HEK293 (cell line): ENCODE measurements around the gene FAM193A.

Source experiments
- CTCF ChIA-PET: fragments of 350-600 bp; formaldehyde crosslinking; extraction: SDS; loops from one replicate; lab custom pipeline; 2021; ENCODE audit warnings: antibody characterized with exemption; lab: Yijun Ruan, JAX
- POLR2A ChIA-PET: fragments of 300-600 bp; formaldehyde crosslinking; extraction: SDS; loops from one replicate; lab custom pipeline; 2020; ENCODE audit warnings: antibody characterized with exemption, inconsistent platforms; lab: Yijun Ruan, JAX
- H3K27ac ChIP-seq: fragments of 200-500 bp; sonication (Bioruptor generic); 2 replicates; pipeline ENCODE4 v1.5.1; 2014; ENCODE audit warnings: low read depth, low read length, control low read depth, inconsistent platforms; ENCODE audit errors: extremely low read depth
- H3K36me3 ChIP-seq, 2 experiments: fragments of 200-500 bp in 1 of 2; sonication (Bioruptor generic) in 1 of 2; 1 replicate in 1 of 2; 2 replicates in 1 of 2; pipeline ENCODE4 v1.5.1; 2014 to 2017; ENCODE audit warnings: inconsistent platforms in 2 of 2, low read length in 2 of 2; ENCODE audit not compliant: control insufficient read depth in 2 of 2, insufficient read depth in 1 of 2
- H3K4me1 ChIP-seq: fragments of 200-500 bp; sonication (Bioruptor generic); 2 replicates; pipeline ENCODE4 v1.5.1; 2014; ENCODE audit warnings: mild to moderate bottlenecking, low read length, inconsistent platforms; ENCODE audit not compliant: control insufficient read depth, insufficient read depth
- H3K4me3 ChIP-seq: 2 replicates; pipeline ENCODE4 v1.5.1; 2011; ENCODE audit warnings: low read depth, mild to moderate bottlenecking, control low read depth, low read length, moderate library complexity
- H3K9me3 ChIP-seq: fragments of 200-500 bp; sonication (Bioruptor generic); 2 replicates; pipeline ENCODE4 v1.5.1; 2014; ENCODE audit warnings: low read depth, low read length, inconsistent platforms; ENCODE audit not compliant: control insufficient read depth, insufficient read depth
- KLF8 ChIP-seq: fragments of 450-650 bp; formaldehyde crosslinking; IDR thresholded peaks from 2 replicates; pipeline ENCODE4 v1.5.1; 2016; ENCODE audit warnings: missing biosample characterization, missing genetic modification characterization
- PRDM1 ChIP-seq: fragments of 450-650 bp; formaldehyde crosslinking; IDR thresholded peaks from 2 replicates; pipeline ENCODE4; 2016; ENCODE audit warnings: missing biosample characterization, missing genetic modification characterization
- TCF7L2 ChIP-seq: IDR thresholded peaks from 2 replicates; pipeline ENCODE4 v1.6.1; 2011; ENCODE audit warnings: low read depth, mild to moderate bottlenecking, inconsistent platforms, low read length, moderate library complexity, borderline replicate concordance
- YY1 ChIP-seq: fragments of 450-650 bp; formaldehyde crosslinking; IDR thresholded peaks from 2 replicates; pipeline ENCODE4 v1.5.1; 2018; ENCODE audit warnings: missing biosample characterization, missing genetic modification characterization
- ZBTB1 ChIP-seq: fragments of 450-650 bp; formaldehyde crosslinking; IDR thresholded peaks from 2 replicates; pipeline ENCODE4 v1.5.1; 2016; ENCODE audit warnings: missing biosample characterization, missing genetic modification characterization
- ZBTB17 ChIP-seq: fragments of 450-650 bp; formaldehyde crosslinking; IDR thresholded peaks from 2 replicates; pipeline ENCODE4 v1.5.1; 2016; ENCODE audit warnings: missing biosample characterization, missing genetic modification characterization
- ZFP41 ChIP-seq: fragments of 450-650 bp; formaldehyde crosslinking; IDR thresholded peaks from 2 replicates; pipeline ENCODE4 v1.5.1; 2016; ENCODE audit warnings: missing biosample characterization, missing genetic modification characterization, borderline replicate concordance
- ZIC2 ChIP-seq: fragments of 450-650 bp; formaldehyde crosslinking; IDR thresholded peaks from 2 replicates; pipeline ENCODE4 v1.5.1; 2016; ENCODE audit warnings: missing biosample characterization, missing genetic modification characterization
- ZNF211 ChIP-seq: fragments of 450-650 bp; formaldehyde crosslinking; IDR thresholded peaks from 2 replicates; pipeline ENCODE4 v1.5.1; 2016; ENCODE audit warnings: low read depth, missing biosample characterization, missing genetic modification characterization
- ZNF24 ChIP-seq: fragments of 450-650 bp; formaldehyde crosslinking; IDR thresholded peaks from 2 replicates; pipeline ENCODE4 v1.5.1; 2016; ENCODE audit warnings: missing biosample characterization, missing genetic modification characterization
- ZNF341 ChIP-seq: fragments of 450-650 bp; formaldehyde crosslinking; IDR thresholded peaks from 2 replicates; pipeline ENCODE4; 2016; ENCODE audit warnings: low read depth, missing biosample characterization, missing genetic modification characterization
- ZNF423 ChIP-seq: fragments of 450-650 bp; formaldehyde crosslinking; IDR thresholded peaks from 2 replicates; pipeline ENCODE4 v1.5.1; 2016; ENCODE audit warnings: missing biosample characterization, missing genetic modification characterization
- ZNF48 ChIP-seq: fragments of 450-650 bp; formaldehyde crosslinking; IDR thresholded peaks from 2 replicates; pipeline ENCODE4 v1.5.1; 2016; ENCODE audit warnings: missing biosample characterization, missing genetic modification characterization
- ZNF548 ChIP-seq: fragments of 450-650 bp; formaldehyde crosslinking; IDR thresholded peaks from 2 replicates; pipeline ENCODE4 v1.5.1; 2016; ENCODE audit warnings: missing biosample characterization, missing genetic modification characterization
- ZNF561 ChIP-seq: fragments of 450-650 bp; IDR thresholded peaks from 2 replicates; pipeline ENCODE4 v1.5.1; 2018; ENCODE audit warnings: missing biosample characterization, missing genetic modification characterization, borderline replicate concordance
- ZNF585B ChIP-seq: fragments of 450-650 bp; formaldehyde crosslinking; IDR thresholded peaks from 2 replicates; pipeline ENCODE4 v1.5.1; 2016; ENCODE audit warnings: missing biosample characterization, missing genetic modification characterization
- ZNF621 ChIP-seq: fragments of 450-650 bp; formaldehyde crosslinking; IDR thresholded peaks from 2 replicates; pipeline ENCODE4 v1.5.1; 2017; ENCODE audit warnings: missing biosample characterization, missing genetic modification characterization
- ZSCAN16 ChIP-seq: fragments of 450-650 bp; formaldehyde crosslinking; IDR thresholded peaks from 2 replicates; pipeline ENCODE4 v1.5.1; 2016; ENCODE audit warnings: missing biosample characterization, missing genetic modification characterization
- ZSCAN30 ChIP-seq: fragments of 450-650 bp; IDR thresholded peaks from 2 replicates; pipeline ENCODE4 v1.5.1; 2018; ENCODE audit warnings: missing biosample characterization, mild to moderate bottlenecking, missing genetic modification characterization, moderate library complexity
- TF ChIP-seq, protein P1 (sequence below): fragments of 450-650 bp; formaldehyde crosslinking; IDR thresholded peaks from 2 replicates; pipeline ENCODE4 v1.5.1; 2016; ENCODE audit warnings: missing biosample characterization, missing genetic modification characterization
- TF ChIP-seq, protein P2 (sequence below): fragments of 450-650 bp; formaldehyde crosslinking; IDR thresholded peaks from 2 replicates; pipeline ENCODE4 v1.5.1; 2016; ENCODE audit warnings: missing biosample characterization, missing genetic modification characterization
- TF ChIP-seq, protein P3 (sequence below): fragments of 450-650 bp; IDR thresholded peaks from 2 replicates; pipeline ENCODE4 v1.5.1; 2018; ENCODE audit warnings: missing biosample characterization, mild to moderate bottlenecking, missing genetic modification characterization
- TF ChIP-seq, protein P4 (sequence below): fragments of 450-650 bp; formaldehyde crosslinking; IDR thresholded peaks from 2 replicates; pipeline ENCODE4; 2016; ENCODE audit warnings: missing biosample characterization, missing genetic modification characterization
- TF ChIP-seq, protein P5 (sequence below): fragments of 450-650 bp; formaldehyde crosslinking; IDR thresholded peaks from 2 replicates; pipeline ENCODE4 v1.5.1; 2016; ENCODE audit warnings: missing biosample characterization, missing genetic modification characterization
- TF ChIP-seq, protein P6 (sequence below): fragments of 450-650 bp; formaldehyde crosslinking; IDR thresholded peaks from 2 replicates; pipeline ENCODE4 v1.5.1; 2016; ENCODE audit warnings: missing biosample characterization, missing genetic modification characterization

FAM193A gene

DNA sequence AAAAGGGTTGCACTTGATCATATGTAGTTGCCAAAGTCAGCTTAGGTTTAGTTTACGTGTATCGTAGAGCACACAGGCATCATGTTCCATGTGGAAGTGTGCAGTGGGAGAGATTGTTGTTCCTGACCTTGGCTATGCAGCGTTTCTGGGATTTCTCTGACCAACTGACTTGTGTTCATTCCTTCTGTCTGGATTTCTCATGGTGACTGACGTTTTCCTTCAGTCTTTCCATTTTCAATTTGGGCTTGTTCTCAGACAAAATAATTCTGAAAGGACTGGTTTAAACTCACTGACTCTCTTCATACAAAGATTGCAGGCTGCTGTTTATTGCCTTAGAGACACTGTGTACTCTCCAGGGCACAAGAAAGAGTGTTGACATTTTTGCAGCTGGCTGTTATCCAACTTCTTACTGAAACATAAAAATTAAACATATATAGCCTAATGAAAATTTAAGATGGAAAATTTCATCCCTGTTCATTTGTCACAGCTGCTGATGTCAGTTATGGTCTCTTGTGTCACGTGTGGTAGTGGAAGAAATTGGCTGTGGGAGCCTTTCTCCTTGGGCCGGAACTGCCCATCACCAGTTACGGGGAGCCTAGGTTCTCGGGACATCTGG is 124.3 kb downstream of the FAM193A start:
- Histone ChIP-seq H3K36me3 (peaks cover 0 to 85% of the 10 kb centered on the region in 2 experiments), H3K4me3 (no peak overlapping the region), H3K27ac (no peak overlapping the region), H3K9me3 (no peaks in the 10 kb centered on the region), H3K4me1 (no peaks in the 10 kb centered on the region)
- ChIA-PET POLR2A (no interaction called here), CTCF (no interaction called here)
- TF ChIP-seq, protein P1, sequence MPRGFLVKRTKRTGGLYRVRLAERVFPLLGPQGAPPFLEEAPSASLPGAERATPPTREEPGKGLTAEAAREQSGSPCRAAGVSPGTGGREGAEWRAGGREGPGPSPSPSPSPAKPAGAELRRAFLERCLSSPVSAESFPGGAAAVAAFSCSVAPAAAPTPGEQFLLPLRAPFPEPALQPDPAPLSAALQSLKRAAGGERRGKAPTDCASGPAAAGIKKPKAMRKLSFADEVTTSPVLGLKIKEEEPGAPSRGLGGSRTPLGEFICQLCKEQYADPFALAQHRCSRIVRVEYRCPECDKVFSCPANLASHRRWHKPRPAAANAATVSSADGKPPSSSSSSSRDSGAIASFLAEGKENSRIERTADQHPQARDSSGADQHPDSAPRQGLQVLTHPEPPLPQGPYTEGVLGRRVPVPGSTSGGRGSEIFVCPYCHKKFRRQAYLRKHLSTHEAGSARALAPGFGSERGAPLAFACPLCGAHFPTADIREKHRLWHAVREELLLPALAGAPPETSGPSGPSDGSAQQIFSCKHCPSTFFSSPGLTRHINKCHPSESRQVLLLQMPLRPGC (tag by site-specific recombination) = no peak
- no peak for TF ChIP-seq ZNF621
- no peak for TF ChIP-seq ZNF48 (tag by site-specific recombination)

DNA sequence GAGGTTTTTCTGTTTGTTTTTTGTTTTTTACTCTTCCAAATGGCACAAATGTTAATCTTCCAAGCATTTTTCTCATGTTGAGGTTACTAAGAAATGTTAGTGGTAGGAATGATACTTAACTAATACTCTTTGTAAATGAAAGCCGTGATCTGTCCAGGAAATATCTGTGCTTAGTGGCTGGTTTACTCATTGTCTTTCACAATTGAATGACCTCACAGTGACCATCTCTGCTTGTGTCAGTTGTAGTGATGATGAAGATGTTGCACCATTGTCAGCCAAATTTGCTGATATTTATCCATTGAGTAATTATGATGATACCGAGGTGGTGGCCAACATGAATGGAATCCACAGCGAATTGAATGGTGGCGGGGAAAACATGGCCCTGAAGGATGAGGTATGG is 126.2 kb downstream of the FAM193A start:
- H3K36me3 ChIP-seq = peaks cover 0 to 72% of the 10 kb centered on the region in 2 experiments
- no peaks in the 10 kb centered on the region for H3K9me3 ChIP-seq
- H3K4me1 ChIP-seq = no peaks in the 10 kb centered on the region
- H3K4me3 ChIP-seq = no peak overlapping the region
- H3K27ac ChIP-seq = no peak overlapping the region
- POLR2A ChIA-PET = no interaction called here
- CTCF ChIA-PET = no interaction called here
- TF ChIP-seq, protein P2, sequence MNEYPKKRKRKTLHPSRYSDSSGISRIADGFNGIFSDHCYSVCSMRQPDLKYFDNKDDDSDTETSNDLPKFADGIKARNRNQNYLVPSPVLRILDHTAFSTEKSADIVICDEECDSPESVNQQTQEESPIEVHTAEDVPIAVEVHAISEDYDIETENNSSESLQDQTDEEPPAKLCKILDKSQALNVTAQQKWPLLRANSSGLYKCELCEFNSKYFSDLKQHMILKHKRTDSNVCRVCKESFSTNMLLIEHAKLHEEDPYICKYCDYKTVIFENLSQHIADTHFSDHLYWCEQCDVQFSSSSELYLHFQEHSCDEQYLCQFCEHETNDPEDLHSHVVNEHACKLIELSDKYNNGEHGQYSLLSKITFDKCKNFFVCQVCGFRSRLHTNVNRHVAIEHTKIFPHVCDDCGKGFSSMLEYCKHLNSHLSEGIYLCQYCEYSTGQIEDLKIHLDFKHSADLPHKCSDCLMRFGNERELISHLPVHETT = no peak
- TF ChIP-seq ZFP41 (no peak), ZBTB17 (tag by site-specific recombination) (no peak), ZNF24 (tag by site-specific recombination) (no peak), ZSCAN16 (tag by site-specific recombination) (no peak), TCF7L2 (no peak), KLF8 (tag by site-specific recombination) (no peak), ZIC2 (tag by site-specific recombination) (no peak), ZSCAN30 (no peak), ZNF561 (no peak), ZNF585B (no peak)
- TF ChIP-seq, protein P3, sequence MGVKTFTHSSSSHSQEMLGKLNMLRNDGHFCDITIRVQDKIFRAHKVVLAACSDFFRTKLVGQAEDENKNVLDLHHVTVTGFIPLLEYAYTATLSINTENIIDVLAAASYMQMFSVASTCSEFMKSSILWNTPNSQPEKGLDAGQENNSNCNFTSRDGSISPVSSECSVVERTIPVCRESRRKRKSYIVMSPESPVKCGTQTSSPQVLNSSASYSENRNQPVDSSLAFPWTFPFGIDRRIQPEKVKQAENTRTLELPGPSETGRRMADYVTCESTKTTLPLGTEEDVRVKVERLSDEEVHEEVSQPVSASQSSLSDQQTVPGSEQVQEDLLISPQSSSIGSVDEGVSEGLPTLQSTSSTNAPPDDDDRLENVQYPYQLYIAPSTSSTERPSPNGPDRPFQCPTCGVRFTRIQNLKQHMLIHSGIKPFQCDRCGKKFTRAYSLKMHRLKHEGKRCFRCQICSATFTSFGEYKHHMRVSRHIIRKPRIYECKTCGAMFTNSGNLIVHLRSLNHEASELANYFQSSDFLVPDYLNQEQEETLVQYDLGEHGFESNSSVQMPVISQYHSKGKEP (tag by site-specific recombination) = no peak
- TF ChIP-seq, all 188 proteins: peak for 0

DNA sequence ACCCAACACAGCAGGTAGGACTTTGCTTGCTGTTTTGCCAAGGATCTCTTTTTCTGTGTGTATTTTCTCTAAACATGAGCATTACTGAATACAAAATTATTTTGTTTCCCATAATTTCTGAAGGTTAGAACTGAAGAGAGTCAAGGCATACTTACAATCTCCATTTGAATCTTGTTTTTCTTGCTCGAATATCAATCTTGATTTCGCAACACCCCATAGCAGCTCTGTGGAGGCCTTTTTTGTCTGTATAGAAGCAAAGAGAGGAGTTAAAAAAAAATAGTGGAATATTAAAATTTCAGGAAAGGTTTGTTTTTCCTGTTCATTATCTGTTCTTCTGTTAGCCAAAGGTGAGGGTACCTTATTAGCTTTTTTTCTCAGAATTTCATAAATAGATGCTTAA is 126.8 kb downstream of the FAM193A start:
- H3K4me1 ChIP-seq = no peaks in the 10 kb centered on the region
- H3K36me3 ChIP-seq = peaks cover 0 to 65% of the 10 kb centered on the region in 2 experiments
- no peak overlapping the region for H3K27ac ChIP-seq
- no peaks in the 10 kb centered on the region for H3K9me3 ChIP-seq
- CTCF ChIA-PET = interaction anchor here (0.7 kb wide), 1 partner anchor 543 kb away, joined by 3 read pairs; no protein-coding TSS in a partner anchor
- no peak overlapping the region for H3K4me3 ChIP-seq
- POLR2A ChIA-PET = no interaction called here
- no peak for TF ChIP-seq ZNF548 (tag by site-specific recombination)
- TF ChIP-seq, protein P4, sequence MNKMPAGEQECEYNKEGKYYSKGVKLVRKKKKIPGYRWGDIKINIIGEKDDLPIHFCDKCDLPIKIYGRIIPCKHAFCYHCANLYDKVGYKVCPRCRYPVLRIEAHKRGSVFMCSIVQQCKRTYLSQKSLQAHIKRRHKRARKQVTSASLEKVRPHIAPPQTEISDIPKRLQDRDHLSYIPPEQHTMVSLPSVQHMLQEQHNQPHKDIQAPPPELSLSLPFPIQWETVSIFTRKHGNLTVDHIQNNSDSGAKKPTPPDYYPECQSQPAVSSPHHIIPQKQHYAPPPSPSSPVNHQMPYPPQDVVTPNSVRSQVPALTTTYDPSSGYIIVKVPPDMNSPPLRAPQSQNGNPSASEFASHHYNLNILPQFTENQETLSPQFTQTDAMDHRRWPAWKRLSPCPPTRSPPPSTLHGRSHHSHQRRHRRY (tag by site-specific recombination) = no peak
- no peak for TF ChIP-seq ZBTB1
- no peak for TF ChIP-seq ZNF423
- TF ChIP-seq, protein P5, sequence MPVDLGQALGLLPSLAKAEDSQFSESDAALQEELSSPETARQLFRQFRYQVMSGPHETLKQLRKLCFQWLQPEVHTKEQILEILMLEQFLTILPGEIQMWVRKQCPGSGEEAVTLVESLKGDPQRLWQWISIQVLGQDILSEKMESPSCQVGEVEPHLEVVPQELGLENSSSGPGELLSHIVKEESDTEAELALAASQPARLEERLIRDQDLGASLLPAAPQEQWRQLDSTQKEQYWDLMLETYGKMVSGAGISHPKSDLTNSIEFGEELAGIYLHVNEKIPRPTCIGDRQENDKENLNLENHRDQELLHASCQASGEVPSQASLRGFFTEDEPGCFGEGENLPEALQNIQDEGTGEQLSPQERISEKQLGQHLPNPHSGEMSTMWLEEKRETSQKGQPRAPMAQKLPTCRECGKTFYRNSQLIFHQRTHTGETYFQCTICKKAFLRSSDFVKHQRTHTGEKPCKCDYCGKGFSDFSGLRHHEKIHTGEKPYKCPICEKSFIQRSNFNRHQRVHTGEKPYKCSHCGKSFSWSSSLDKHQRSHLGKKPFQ (tag by site-specific recombination) = no peak
- no peak for TF ChIP-seq PRDM1 (tag by site-specific recombination)
- TF ChIP-seq YY1 (tag by site-specific recombination) = no peak
- TF ChIP-seq ZSCAN16 (tag by site-specific recombination) = no peak
- no peak for TF ChIP-seq ZNF341 (tag by site-specific recombination)
- TF ChIP-seq, protein P6, sequence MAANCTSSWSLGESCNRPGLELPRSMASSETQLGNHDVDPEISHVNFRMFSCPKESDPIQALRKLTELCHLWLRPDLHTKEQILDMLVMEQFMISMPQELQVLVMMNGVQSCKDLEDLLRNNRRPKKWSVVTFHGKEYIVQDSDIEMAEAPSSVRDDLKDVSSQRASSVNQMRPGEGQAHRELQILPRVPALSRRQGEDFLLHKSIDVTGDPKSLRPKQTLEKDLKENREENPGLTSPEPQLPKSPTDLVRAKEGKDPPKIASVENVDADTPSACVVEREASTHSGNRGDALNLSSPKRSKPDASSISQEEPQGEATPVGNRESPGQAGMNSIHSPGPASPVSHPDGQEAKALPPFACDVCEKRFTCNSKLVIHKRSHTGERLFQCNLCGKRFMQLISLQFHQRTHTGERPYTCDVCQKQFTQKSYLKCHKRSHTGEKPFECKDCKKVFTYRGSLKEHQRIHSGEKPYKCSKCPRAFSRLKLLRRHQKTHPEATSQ (tag by site-specific recombination) = no peak
- no peak for TF ChIP-seq ZNF211
